Heart right ventricle (tissue), 16 donors: ENCODE results near the gene STAM. TPM values are rescaled to one million over a fixed set of nuclear protein-coding genes. Genes with fewer than 3 reads are reported as not detected.

ENCODE experiments used
- ATAC-seq, 8 donors: fragments of 200-7000 bp; cut with Tn5 transposase; one replicate each; pipeline ENCODE4 v1.9.1; 2020; ENCODE audit warnings: mild to moderate bottlenecking in 8 of 8, moderate library complexity in 8 of 8, moderate number of reproducible peaks in 1 of 8
- DNase-seq, 2 donors: peaks; one replicate each; pipeline ENCODE4 v3.0.0-alpha.2; 2020
- H3K27ac ChIP-seq, 10 donors: fragments of 200-600 bp; sonication (generic) in 2 of 10; one replicate each; pipeline versions ENCODE4 v1.5.0 to v1.8.0; 2020 to 2022; ENCODE audit warnings: mild to moderate bottlenecking in 3 of 10
- H3K27me3 ChIP-seq, 7 donors: fragments of 200-600 bp; one replicate each; pipeline ENCODE4 v1.8.0; 2021 to 2022; ENCODE audit warnings: mild to moderate bottlenecking in 2 of 7
- H3K36me3 ChIP-seq, 9 donors: fragments of 200-600 bp; sonication (generic) in 1 of 9; one replicate each; pipeline versions ENCODE4 v1.5.0 to v1.8.0; 2020 to 2022; ENCODE audit warnings: mild to moderate bottlenecking in 2 of 9
- H3K4me1 ChIP-seq, 9 donors: fragments of 200-600 bp; sonication (generic) in 1 of 9; one replicate each; pipeline versions ENCODE4 v1.5.0 to v1.8.0; 2020 to 2022; ENCODE audit warnings: mild to moderate bottlenecking in 4 of 9
- H3K4me3 ChIP-seq, 10 donors: fragments of 200-600 bp; sonication (generic) in 2 of 10; one replicate each; pipeline versions ENCODE4 v1.5.0 to v1.8.0; 2020 to 2022; ENCODE audit warnings: mild to moderate bottlenecking in 7 of 10, moderate library complexity in 2 of 10
- H3K9me3 ChIP-seq, 11 donors: fragments of 200-600 bp in 10 of 11; sonication (generic) in 2 of 11; one replicate each; pipeline versions ENCODE4 v1.5.0 to v1.8.0; 2013 to 2022; ENCODE audit warnings: mild to moderate bottlenecking in 2 of 11, control low read depth in 1 of 11, moderate library complexity in 1 of 11
- WGBS, 2 donors: extraction: QIAGEN DNeasy Blood & Tissue Kit; methylation state at CpG; one replicate each; pipeline ENCODE4 v1.1.7; 2013; ENCODE audit warnings: inconsistent platforms in 1 of 2; 5-methylcytosine and 5-hydroxymethylcytosine counted together
- intact Hi-C, 10 donors: fragments of 100-400 bp; cut with DNase I; formaldehyde crosslinking; loops; one replicate each; pipeline versions ENCODE4 v1.11.1 to v1.14.2; 2022
- polyA plus RNA-seq, 2 donors: library from polyadenylated mRNA; stranded (reverse); fragments of 200-250 nt; gene quantifications; one replicate each; pipeline ENCODE4 v1.2.3, GENCODE V29; 2013
- total RNA-seq, 10 donors: library from RNA; stranded (reverse); fragmentation: NEBNext Ultra II Directional in 3 of 10; extraction: Animal tissue kit (Norgen Biotek cat#: 25700) in 3 of 10; gene quantifications; one replicate each; pipeline versions ENCODE4 v1.2.1 to v1.2.4, GENCODE V29; 2021 to 2023
- TF ChIP-seq, protein P1 (sequence below), 9 donors: fragments of 200-600 bp; sonication (generic) in 2 of 9; IDR thresholded peaks; one replicate each; pipeline versions ENCODE4 v1.5.0 to v1.8.0; 2021 to 2022; ENCODE audit warnings: antibody characterized with exemption in 9 of 9, mild to moderate bottlenecking in 5 of 9, moderate library complexity in 1 of 9
- donor health status: Arrhythmogenic right ventricular cardiomyopathy.
- donor health status: ischemic (EF 13 %, LVEDD 7.1; RV severe dilation, severe dysfunction).
- donor health status: healthy with polysubstance abuse.
- donor health status: DM: no; HTN: yes; CAD: no.
- donor health status: DM: no; HTN: no; CAD: no.
- donor health status: ischemic (EF 25% LVEDD 6.9; RV normal size, moderate dysfunction).
- donor health status: ischemic (EF 25% LVEDD 5.7; RV mildly dilated, moderate dysfunction).
- donor health status: healthy.
- donor health status: DM: yes; HTN: yes; CAD: no.
- donor health status: Ischemic cardiomyopathy.
- donor health status: ischemic (EF 35%, LVEDD 5.7; RV mildly dilated, moderate dysfunction).
- donor health status: nonischemic (EF 11% LVEDD 7.7; RV severe dilation, severe dysfunction).
- donor health status: DM: yes; HTN: yes; CAD: no.
- donor health status: PGD.
- donor health status: ischemic (EF 29% LVEDD 5.4; RV normal size, mild dysfunction).
- donor health status: nonischemic (EF 23%, LVEDD 6.1; RV moderate dilation, normal function).

The STAM gene
- total and polyA plus RNA-seq, 12 donors: 9.9 to 43.5 (median 29.3) TPM

DNA sequence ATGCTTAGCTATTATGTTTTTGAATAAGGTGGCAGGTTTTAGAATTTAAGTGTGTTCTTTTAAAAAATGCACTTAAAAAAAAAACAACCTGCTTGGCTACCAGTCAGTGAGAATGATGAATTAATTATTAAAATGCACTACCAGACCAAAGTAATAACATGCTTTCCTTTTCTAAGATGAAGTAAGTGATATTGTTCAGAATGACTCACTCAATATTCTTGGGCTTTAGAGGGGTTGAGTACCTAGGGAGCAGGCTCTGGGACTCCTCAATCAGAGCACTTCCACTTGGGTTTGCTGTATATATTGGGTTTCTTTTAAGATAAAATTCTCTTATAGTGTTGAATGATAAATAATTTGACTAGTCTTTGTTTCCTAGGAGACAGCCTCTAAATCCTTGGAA, 8.6 kb downstream of the STAM start:
- H3K9me3 ChIP-seq: peaks cover 0 to 17% (median 0%) of the 10 kb centered on the region in 11 donors
- no peak for ATAC-seq
- H3K4me1 ChIP-seq: peaks cover 0 to 57% (median 46%) of the 10 kb centered on the region in 9 donors
- H3K27ac ChIP-seq: no peak overlapping the region
- TF ChIP-seq, protein P1, sequence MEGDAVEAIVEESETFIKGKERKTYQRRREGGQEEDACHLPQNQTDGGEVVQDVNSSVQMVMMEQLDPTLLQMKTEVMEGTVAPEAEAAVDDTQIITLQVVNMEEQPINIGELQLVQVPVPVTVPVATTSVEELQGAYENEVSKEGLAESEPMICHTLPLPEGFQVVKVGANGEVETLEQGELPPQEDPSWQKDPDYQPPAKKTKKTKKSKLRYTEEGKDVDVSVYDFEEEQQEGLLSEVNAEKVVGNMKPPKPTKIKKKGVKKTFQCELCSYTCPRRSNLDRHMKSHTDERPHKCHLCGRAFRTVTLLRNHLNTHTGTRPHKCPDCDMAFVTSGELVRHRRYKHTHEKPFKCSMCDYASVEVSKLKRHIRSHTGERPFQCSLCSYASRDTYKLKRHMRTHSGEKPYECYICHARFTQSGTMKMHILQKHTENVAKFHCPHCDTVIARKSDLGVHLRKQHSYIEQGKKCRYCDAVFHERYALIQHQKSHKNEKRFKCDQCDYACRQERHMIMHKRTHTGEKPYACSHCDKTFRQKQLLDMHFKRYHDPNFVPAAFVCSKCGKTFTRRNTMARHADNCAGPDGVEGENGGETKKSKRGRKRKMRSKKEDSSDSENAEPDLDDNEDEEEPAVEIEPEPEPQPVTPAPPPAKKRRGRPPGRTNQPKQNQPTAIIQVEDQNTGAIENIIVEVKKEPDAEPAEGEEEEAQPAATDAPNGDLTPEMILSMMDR (IDR thresholded peaks at IDR 0.05): no peak
- H3K27me3 ChIP-seq: no peaks in the 10 kb centered on the region
- intact Hi-C loops: no loop called here
- no peak overlapping the region for H3K4me3 ChIP-seq
- DNase-seq: no peak
- H3K36me3 ChIP-seq: peaks cover 0 to 6% (median 0%) of the 10 kb centered on the region in 9 donors

DNA sequence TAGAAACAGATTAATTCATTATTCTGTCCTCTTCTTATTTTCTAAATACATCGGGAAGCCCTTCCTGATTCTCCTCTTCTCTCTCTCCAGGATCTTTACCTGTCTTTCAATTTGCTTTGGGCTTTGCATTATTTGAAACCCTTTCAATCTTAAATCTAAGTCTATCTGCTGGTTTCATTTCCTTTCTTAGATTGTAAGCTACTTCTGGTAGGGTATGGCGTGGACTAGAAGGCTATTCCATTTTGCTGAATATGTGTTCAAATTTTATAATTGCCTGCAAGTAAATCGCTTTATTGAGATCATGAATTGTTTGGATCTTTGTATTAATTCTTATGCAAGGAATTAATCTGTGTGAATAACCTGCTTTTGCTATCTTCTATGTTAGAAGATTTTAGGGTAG, 11.1 kb downstream of the STAM start:
- Histone ChIP-seq H3K27ac (no peak overlapping the region), H3K27me3 (no peaks in the 10 kb centered on the region), H3K4me3 (no peak overlapping the region), H3K9me3 (peaks cover 0 to 29% (median 0%) of the 10 kb centered on the region in 11 donors), H3K4me1 (peaks cover 0 to 43% (median 27%) of the 10 kb centered on the region in 9 donors), H3K36me3 (peaks cover 0 to 6% (median 0%) of the 10 kb centered on the region in 9 donors)
- WGBS, 2 donors: 98 to 99% methylated on average over 3 of the region's 3 CpGs
- ATAC-seq: no peak
- DNase-seq: no peak
- intact Hi-C loops: no loop called here
- TF ChIP-seq, protein P1 (IDR thresholded peaks at IDR 0.05): no peak

DNA sequence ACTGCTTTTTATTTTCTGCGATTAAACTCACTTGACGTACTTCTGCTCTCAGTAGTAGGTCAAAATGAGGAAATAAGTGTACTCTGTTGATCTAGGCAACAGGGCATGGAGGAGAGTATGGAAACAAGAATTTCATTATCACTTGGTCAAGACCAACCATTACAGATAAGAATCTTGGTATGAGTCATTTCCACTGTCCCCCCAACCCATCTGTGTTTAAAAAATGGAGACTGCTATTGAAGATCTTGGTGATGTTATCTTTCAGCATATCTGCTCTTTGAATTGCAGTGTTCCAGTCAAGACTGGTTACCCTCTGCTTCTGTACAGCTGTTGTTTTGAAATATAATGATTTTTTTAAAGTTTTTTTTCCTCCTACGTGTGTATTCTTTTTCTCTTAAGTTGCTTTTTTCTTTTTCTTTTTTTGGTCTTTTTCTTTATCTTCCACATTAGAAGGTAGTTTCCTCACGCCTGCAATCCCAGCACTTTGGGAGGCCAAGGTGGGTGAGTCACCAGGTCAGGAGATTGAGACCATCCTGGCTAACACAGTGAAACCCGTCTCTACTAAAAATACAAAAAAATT, 11.7 kb downstream of the STAM start:
- intact Hi-C loops: no loop called here
- Histone ChIP-seq H3K4me3 (no peak overlapping the region), H3K36me3 (peaks cover 0 to 10% (median 0%) of the 10 kb centered on the region in 9 donors), H3K9me3 (peaks cover 0 to 29% (median 0%) of the 10 kb centered on the region in 11 donors), H3K4me1 (peaks cover 0 to 40% (median 21%) of the 10 kb centered on the region in 9 donors), H3K27me3 (no peaks in the 10 kb centered on the region), H3K27ac (peak overlapping the region in 1 of 10 donors; percentile 15)
- 87 to 94% methylated on average over 5 of the region's 5 CpGs for WGBS, 2 donors
- TF ChIP-seq, protein P1 (IDR thresholded peaks at IDR 0.05): no peak
- ATAC-seq (peak in 1 of 8 donors; percentile 39), DNase-seq (no peak)

DNA sequence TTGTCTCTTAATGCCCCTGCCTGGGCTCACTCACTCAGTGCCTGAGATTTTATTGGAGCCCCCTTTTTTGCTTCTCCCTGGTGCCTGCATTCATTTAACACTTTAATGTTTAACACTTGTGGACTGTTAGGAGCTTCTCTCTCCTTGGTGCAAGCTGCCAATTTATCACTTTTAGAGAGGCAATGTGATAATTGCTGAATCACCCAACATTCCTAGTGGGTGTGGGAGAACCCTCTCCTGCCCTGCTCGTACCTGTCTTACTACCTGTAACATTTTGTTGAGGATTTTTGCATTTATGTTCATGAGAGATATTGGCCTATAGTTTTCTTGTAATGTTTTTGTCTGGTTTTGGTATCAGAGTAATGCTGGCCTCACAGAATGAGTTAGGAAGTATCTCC, 13.2 kb downstream of the STAM start:
- ATAC-seq (no peak), DNase-seq (no peak)
- 82 to 88% methylated on average over 1 of the region's 1 CpG for whole genome bisulfite sequencing, 2 donors
- Histone ChIP-seq H3K27me3 (no peaks in the 10 kb centered on the region), H3K4me3 (no peak overlapping the region), H3K36me3 (peaks cover 0 to 23% (median 0%) of the 10 kb centered on the region in 9 donors), H3K27ac (peak overlapping the region in 1 of 10 donors; percentile 13), H3K4me1 (peaks cover 0 to 34% (median 10%) of the 10 kb centered on the region in 9 donors), H3K9me3 (peaks cover 0 to 29% (median 0%) of the 10 kb centered on the region in 11 donors)
- intact Hi-C loops: no loop called here
- TF ChIP-seq, protein P1 (IDR thresholded peaks at IDR 0.05): no peak
